GM19397 (cell line): ENCODE results near the gene CMBL.
"Not testable (repeated sequence)": the region's sequence is repeated elsewhere in the genome, so short reads cannot be mapped to it uniquely, and the experiment has no call there.

Experiments
- ATAC-seq: cut with Tn5 transposase; IDR thresholded peaks from one replicate; pipeline ENCODE4 v1.9.1; 2021; ENCODE audit warnings: mild to moderate bottlenecking, moderate library complexity; ENCODE audit not compliant: unreplicated experiment

The CMBL gene

GRCh38 chr5:10262121-10262774 lies 45.5 kb downstream of the CMBL start:
- no peak for ATAC-seq

GRCh38 chr5:10261065-10261464 lies 46.6 kb downstream of the CMBL start:
- no peak for ATAC-seq

GRCh38 chr5:10259899-10260298 lies 47.8 kb downstream of the CMBL start:
- no peak for ATAC-seq

- ATAC-seq: no peak
Measured at GRCh38 chr5:10257870-10258269, 49.8 kb downstream of the CMBL start.

GRCh38 chr5:10254686-10255085 lies 53.0 kb downstream of the CMBL start:
- no peak for ATAC-seq

- no peak for ATAC-seq
Measured at GRCh38 chr5:10253390-10253789, 54.3 kb downstream of the CMBL start.

GRCh38 chr5:10251405-10251804 lies 56.3 kb downstream of the CMBL start:
- no peak for ATAC-seq

GRCh38 chr5:10250806-10251276 lies 56.9 kb downstream of the CMBL start:
- no peak for ATAC-seq

- ATAC-seq: peak; percentile 77
Measured at GRCh38 chr5:10249948-10250805, 57.5 kb downstream of the CMBL start, which contains the start of gene CCT5. Gene CCT5, plus strand, starts transcription at chr5:10250280. Its CDS starts 61 bp downstream, at chr5:10250341.

GRCh38 chr5:10248378-10249260 lies 59.1 kb downstream of the CMBL start:
- no peak for ATAC-seq

- ATAC-seq: not testable (repeated sequence)
Measured at GRCh38 chr5:10247217-10247616, 60.5 kb downstream of the CMBL start.

- no peak for ATAC-seq
Measured at GRCh38 chr5:10246761-10247160, 60.9 kb downstream of the CMBL start.

GRCh38 chr5:10244342-10244944 lies 63.3 kb downstream of the CMBL start:
- ATAC-seq: no peak

GRCh38 chr5:10243660-10244240 lies 64.0 kb downstream of the CMBL start:
- ATAC-seq: no peak

GRCh38 chr5:10235350-10235749 lies 72.4 kb downstream of the CMBL start:
- no peak for ATAC-seq

GRCh38 chr5:10233505-10233904 lies 74.2 kb downstream of the CMBL start:
- ATAC-seq: no peak

GRCh38 chr5:10233011-10233410 lies 74.7 kb downstream of the CMBL start:
- no peak for ATAC-seq

GRCh38 chr5:10232386-10232785 lies 75.3 kb downstream of the CMBL start:
- ATAC-seq: no peak

GRCh38 chr5:10229306-10230048 lies 78.2 kb downstream of the CMBL start:
- ATAC-seq: no peak

GRCh38 chr5:10228288-10228687 lies 79.4 kb downstream of the CMBL start:
- ATAC-seq: no peak
